Spleen (tissue), 7 donors: ENCODE measurements around the gene FAM9C.

ENCODE experiments used
- POLR2A ChIP-seq, 3 donors: fragments of 450-650 bp; IDR thresholded peaks; one replicate each; pipeline ENCODE4 v1.5.1; 2017; ENCODE audit warnings: antibody characterized with exemption in 3 of 3, mild to moderate bottlenecking in 1 of 3
- POLR2AphosphoS5 ChIP-seq, 3 donors: sonication (generic); formaldehyde crosslinking; IDR thresholded peaks; one replicate each; pipeline ENCODE4 v1.5.1; 2017; ENCODE audit warnings: antibody characterized with exemption in 3 of 3
- TF ChIP-seq, protein P1 (sequence below), 11 experiments: fragments of 200-600 bp in 7 of 11; fragments of 450-650 bp in 4 of 11; sonication (generic) in 4 of 11; IDR thresholded peaks in 8 of 11; conservative IDR thresholded peaks in 3 of 11; 1 replicate in 7 of 11; 2 replicates in 4 of 11; pipeline versions ENCODE4 v1.4.0 to v1.8.0; 2016 to 2021; ENCODE audit warnings: antibody characterized with exemption in 11 of 11, inconsistent platforms in 4 of 11, mild to moderate bottlenecking in 1 of 11
- donor health status: DM: no; HTN: no; CAD: no; lungs with moderate emphysema.
- donor health status: DM: no; HTN: no; CAD: no.
- donor health status: DM: no; HTN: no; CAD: no.

DNA sequence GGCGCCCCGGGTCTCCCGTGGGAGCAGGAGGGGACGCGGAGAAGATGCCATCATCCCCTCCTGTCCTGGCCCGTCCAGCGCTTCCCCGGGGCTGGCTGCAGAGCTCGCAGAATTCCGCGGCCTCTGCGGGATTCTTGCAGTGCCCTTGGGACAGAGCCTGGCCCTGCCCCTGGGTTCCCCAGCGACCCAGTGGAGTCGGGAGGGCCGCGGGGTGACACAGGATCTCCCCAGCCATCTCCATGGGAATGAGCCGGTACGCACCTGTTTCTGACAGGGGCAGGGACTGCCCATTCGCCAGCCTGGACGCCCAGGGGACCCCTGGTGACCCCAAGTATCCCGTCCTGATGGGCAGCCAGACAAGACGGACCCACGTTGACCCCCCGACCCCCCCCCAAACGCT, 482 bp downstream of the FAM9C start:
- TF ChIP-seq, protein P1, sequence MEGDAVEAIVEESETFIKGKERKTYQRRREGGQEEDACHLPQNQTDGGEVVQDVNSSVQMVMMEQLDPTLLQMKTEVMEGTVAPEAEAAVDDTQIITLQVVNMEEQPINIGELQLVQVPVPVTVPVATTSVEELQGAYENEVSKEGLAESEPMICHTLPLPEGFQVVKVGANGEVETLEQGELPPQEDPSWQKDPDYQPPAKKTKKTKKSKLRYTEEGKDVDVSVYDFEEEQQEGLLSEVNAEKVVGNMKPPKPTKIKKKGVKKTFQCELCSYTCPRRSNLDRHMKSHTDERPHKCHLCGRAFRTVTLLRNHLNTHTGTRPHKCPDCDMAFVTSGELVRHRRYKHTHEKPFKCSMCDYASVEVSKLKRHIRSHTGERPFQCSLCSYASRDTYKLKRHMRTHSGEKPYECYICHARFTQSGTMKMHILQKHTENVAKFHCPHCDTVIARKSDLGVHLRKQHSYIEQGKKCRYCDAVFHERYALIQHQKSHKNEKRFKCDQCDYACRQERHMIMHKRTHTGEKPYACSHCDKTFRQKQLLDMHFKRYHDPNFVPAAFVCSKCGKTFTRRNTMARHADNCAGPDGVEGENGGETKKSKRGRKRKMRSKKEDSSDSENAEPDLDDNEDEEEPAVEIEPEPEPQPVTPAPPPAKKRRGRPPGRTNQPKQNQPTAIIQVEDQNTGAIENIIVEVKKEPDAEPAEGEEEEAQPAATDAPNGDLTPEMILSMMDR (IDR thresholded peaks at IDR 0.05 in 8 of 11, conservative IDR thresholded peaks at IDR 0.05 in 3 of 11): no peak
- TF ChIP-seq POLR2A (IDR thresholded peaks at IDR 0.05) (no peak), POLR2AphosphoS5 (IDR thresholded peaks at IDR 0.05) (no peak)
